Liver (tissue), 9 donors: ENCODE data around the gene NEFH. TPM values are rescaled to one million over a fixed set of nuclear protein-coding genes. Genes with fewer than 3 reads are reported as not detected.

Experiments
- DNase-seq: peaks from one replicate; pipeline ENCODE4 v3.0.0-alpha.2; 2017; ENCODE audit warnings: low spot score
- H3K27ac ChIP-seq, 2 donors: one replicate each; pipeline ENCODE4 v1.7.0; 2013; ENCODE audit warnings: inconsistent platforms in 2 of 2, low read length in 2 of 2, control low read depth in 1 of 2, low read depth in 1 of 2, mild to moderate bottlenecking in 1 of 2
- H3K27me3 ChIP-seq, 4 donors: one replicate each; pipeline versions ENCODE4 v1.6.1 to v1.7.0; 2013; ENCODE audit warnings: low read length in 3 of 4, inconsistent platforms in 1 of 4, mild to moderate bottlenecking in 1 of 4, moderate library complexity in 1 of 4; ENCODE audit not compliant: control insufficient read depth in 4 of 4, insufficient read depth in 4 of 4
- H3K36me3 ChIP-seq, 4 donors: one replicate each; pipeline versions ENCODE4 v1.6.1 to v1.7.0; 2013; ENCODE audit warnings: low read length in 3 of 4, mild to moderate bottlenecking in 3 of 4, low read depth in 1 of 4, moderate library complexity in 1 of 4; ENCODE audit not compliant: control insufficient read depth in 4 of 4, insufficient read depth in 3 of 4
- H3K4me1 ChIP-seq, 4 donors: one replicate each; pipeline versions ENCODE4 v1.6.1 to v1.7.0; 2013; ENCODE audit warnings: low read length in 3 of 4, mild to moderate bottlenecking in 3 of 4, moderate library complexity in 1 of 4; ENCODE audit not compliant: control insufficient read depth in 4 of 4, insufficient read depth in 4 of 4
- H3K4me3 ChIP-seq, 3 donors: one replicate each; pipeline versions ENCODE4 v1.6.1 to v1.7.0; 2013; ENCODE audit warnings: low read length in 3 of 3, control low read depth in 1 of 3, low read depth in 1 of 3, mild to moderate bottlenecking in 1 of 3
- H3K9ac ChIP-seq, 2 donors: one replicate each; pipeline ENCODE4 v1.7.0; 2013; ENCODE audit warnings: low read length in 2 of 2, mild to moderate bottlenecking in 2 of 2, moderate library complexity in 2 of 2, control low read depth in 1 of 2, low read depth in 1 of 2
- H3K9me3 ChIP-seq, 4 donors: one replicate each; pipeline versions ENCODE4 v1.6.1 to v1.7.0; 2013; ENCODE audit warnings: low read length in 3 of 4; ENCODE audit not compliant: control insufficient read depth in 4 of 4
- EGR1 ChIP-seq, 2 donors: IDR thresholded peaks; 2 replicates each; pipeline ENCODE4 v1.6.1; 2016 to 2018; ENCODE audit warnings: antibody characterized with exemption in 2 of 2, low read depth in 2 of 2
- GABPA ChIP-seq, 2 donors: IDR thresholded peaks in 1 of 2; conservative IDR thresholded peaks in 1 of 2; 2 replicates each; pipeline ENCODE4 v1.6.1; 2016; ENCODE audit warnings: antibody characterized with exemption in 2 of 2, mild to moderate bottlenecking in 1 of 2, moderate library complexity in 1 of 2
- HNF4A ChIP-seq, 2 donors: conservative IDR thresholded peaks; 2 replicates each; pipeline ENCODE4 v1.6.1; 2016; ENCODE audit warnings: antibody characterized with exemption in 2 of 2, mild to moderate bottlenecking in 2 of 2
- JUND ChIP-seq, 2 donors: IDR thresholded peaks; 2 replicates each; pipeline ENCODE4 v1.6.1; 2016; ENCODE audit warnings: antibody characterized with exemption in 2 of 2
- RAD21 ChIP-seq, 2 donors: IDR thresholded peaks; 2 replicates each; pipeline ENCODE4 v1.6.1; 2016; ENCODE audit warnings: antibody characterized with exemption in 2 of 2, mild to moderate bottlenecking in 2 of 2
- RXRA ChIP-seq, 2 donors: IDR thresholded peaks; 2 replicates each; pipeline ENCODE4 v1.6.1; 2017 to 2018; ENCODE audit warnings: antibody characterized with exemption in 2 of 2, mild to moderate bottlenecking in 1 of 2
- SP1 ChIP-seq: IDR thresholded peaks from 2 replicates; pipeline ENCODE4 v1.6.1; 2018; ENCODE audit warnings: antibody characterized with exemption, mild to moderate bottlenecking
- WGBS: extraction: QIAGEN DNeasy Blood & Tissue Kit; methylation state at CpG from one replicate; pipeline ENCODE4 v1.1.7; 2013; 5-methylcytosine and 5-hydroxymethylcytosine counted together
- polyA plus RNA-seq, 2 donors: library from polyadenylated mRNA; stranded (reverse) in 1 of 2; unstranded in 1 of 2; fragments of 200-250 nt in 1 of 2; fragments of >200 nt in 1 of 2; fragmentation: Nextera tagmentation in 1 of 2; extraction: Ambion mirVana in 1 of 2; gene quantifications; one replicate each; pipeline versions ENCODE4 v1.2.1 to v1.2.3, GENCODE V29; 2013 to 2015
- total RNA-seq, 2 donors: library from RNA; depleted of rRNA; stranded (reverse); fragments of >200 nt; gene quantifications; one replicate each; pipeline ENCODE4 v1.2.3, GENCODE V29; 2014
- TF ChIP-seq, protein P1 (sequence below): fragments of 150-350 bp; IDR thresholded peaks from 2 replicates; pipeline ENCODE4 v1.5.1; 2017; ENCODE audit warnings: improper control_type of control experiment, low read depth, low read length; ENCODE audit not compliant: missing input control
- TF ChIP-seq, protein P2 (sequence below): IDR thresholded peaks from 2 replicates; pipeline ENCODE4 v1.6.1; 2016; ENCODE audit warnings: antibody characterized with exemption, mild to moderate bottlenecking
- TF ChIP-seq, protein P3 (sequence below): IDR thresholded peaks from 2 replicates; pipeline ENCODE4 v1.6.1; 2016; ENCODE audit warnings: antibody characterized with exemption
- donor health status: healthy.
- donor health status: healthy.
- donor health status: healthy.
- donor health status: healthy.
- donor health status: healthy.

NEFH gene
- total and polyA plus RNA-seq, 4 donors, result 0.04 to 1.6 (median 0.21) TPM

DNA sequence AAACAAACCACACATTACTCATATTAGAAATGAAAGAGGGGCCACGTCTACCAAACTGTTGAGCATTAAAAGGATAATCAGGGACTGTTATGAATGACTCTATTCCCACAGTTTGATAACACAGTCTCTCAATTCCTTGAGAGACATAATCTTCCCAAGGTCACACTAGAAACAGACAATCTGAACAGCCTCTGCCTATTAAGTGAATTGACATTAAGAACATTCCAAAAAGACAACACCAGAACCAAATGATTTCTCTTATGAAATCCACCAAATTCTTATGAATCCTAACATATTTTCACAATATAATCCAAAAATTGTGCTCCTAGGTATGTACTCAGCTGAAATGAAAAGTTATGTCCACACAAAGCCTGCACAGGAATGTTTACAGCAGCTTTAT, 37.0 kb upstream of the NEFH start:
- no peak for DNase-seq
- H3K9ac ChIP-seq, result no peak overlapping the region
- no peak overlapping the region for H3K4me3 ChIP-seq
- WGBS, result 63% methylated on average over 1 of the region's 1 CpG
- no peaks in the 10 kb centered on the region for H3K27me3 ChIP-seq
- TF ChIP-seq, protein P1, sequence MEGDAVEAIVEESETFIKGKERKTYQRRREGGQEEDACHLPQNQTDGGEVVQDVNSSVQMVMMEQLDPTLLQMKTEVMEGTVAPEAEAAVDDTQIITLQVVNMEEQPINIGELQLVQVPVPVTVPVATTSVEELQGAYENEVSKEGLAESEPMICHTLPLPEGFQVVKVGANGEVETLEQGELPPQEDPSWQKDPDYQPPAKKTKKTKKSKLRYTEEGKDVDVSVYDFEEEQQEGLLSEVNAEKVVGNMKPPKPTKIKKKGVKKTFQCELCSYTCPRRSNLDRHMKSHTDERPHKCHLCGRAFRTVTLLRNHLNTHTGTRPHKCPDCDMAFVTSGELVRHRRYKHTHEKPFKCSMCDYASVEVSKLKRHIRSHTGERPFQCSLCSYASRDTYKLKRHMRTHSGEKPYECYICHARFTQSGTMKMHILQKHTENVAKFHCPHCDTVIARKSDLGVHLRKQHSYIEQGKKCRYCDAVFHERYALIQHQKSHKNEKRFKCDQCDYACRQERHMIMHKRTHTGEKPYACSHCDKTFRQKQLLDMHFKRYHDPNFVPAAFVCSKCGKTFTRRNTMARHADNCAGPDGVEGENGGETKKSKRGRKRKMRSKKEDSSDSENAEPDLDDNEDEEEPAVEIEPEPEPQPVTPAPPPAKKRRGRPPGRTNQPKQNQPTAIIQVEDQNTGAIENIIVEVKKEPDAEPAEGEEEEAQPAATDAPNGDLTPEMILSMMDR, result no peak
- no peaks in the 10 kb centered on the region for H3K9me3 ChIP-seq
- no peaks in the 10 kb centered on the region for H3K4me1 ChIP-seq
- H3K36me3 ChIP-seq, result no peaks in the 10 kb centered on the region
- no peak overlapping the region for H3K27ac ChIP-seq

DNA sequence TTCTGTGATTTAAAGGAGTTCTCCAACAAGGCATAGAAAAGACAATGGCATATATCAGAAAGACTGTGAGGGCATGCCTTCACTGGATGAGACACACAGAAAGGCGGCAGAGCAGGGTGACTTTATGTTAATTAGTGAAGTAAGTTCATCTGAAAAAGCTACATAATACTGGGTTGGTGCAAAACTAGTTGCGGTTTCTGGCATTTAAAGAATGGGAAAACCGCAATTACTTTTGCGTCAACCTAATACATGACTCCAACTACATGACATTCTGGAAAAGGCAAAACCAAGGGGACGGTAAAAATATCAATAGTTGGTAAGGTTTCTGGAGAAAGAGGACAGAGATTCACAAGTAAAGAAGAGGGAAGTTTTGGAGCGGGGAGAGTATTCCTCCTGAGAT, 36.6 kb upstream of the NEFH start:
- no peaks in the 10 kb centered on the region for H3K27me3 ChIP-seq
- 83% methylated on average over 6 of the region's 6 CpGs for WGBS
- no peak overlapping the region for H3K9ac ChIP-seq
- no peaks in the 10 kb centered on the region for H3K9me3 ChIP-seq
- no peaks in the 10 kb centered on the region for H3K36me3 ChIP-seq
- no peaks in the 10 kb centered on the region for H3K4me1 ChIP-seq
- TF ChIP-seq GABPA (IDR thresholded peaks at IDR 0.05 in 1 of 2, conservative IDR thresholded peaks at IDR 0.05 in 1 of 2), result no peak
- no peak overlapping the region for H3K27ac ChIP-seq
- no peak overlapping the region for H3K4me3 ChIP-seq
- no peak for DNase-seq

DNA sequence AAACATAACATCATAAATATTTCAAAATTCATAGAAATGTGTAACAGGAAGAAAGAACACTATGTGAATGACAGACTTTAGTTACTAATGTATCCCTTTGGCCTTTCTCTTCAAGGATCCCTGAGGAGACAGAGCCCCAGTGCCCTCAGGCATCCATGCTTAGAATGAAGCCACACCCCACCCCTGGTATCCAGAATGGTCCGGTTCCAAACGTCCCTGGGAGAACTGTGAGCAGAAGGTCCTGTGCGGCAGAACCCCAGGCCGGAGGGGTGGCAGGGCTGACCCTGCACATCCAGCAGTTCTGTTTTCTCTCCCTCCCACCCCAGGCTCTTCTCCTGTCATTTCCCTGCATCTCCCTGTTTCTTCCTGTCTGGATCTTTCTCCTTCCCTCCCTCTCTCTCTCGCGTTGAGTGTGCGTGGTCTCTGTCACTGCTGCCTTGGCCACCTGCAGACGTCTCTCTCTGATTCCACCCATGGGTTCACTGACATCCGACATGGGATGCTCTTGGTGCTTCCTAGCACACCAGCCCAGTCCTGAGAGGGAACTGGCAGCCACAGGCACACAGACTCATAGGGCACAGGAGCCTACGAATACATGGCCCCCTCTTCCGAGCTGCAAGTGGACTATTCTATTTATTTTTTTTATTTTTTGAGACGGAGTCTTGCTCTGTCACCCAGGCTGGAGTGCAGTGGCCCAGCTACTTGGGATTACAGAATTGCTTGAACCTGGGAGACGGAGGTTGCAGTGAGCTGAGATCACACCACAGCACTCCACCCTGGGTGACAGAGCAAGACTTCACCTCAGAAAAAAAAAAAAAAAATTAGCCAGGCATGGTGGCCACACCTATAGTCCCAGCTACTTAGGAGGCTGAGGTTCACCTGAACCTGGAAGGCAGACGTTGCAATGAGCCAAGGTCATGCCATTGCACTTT, 35.9 kb upstream of the NEFH start:
- 54% methylated on average over 14 of the region's 14 CpGs for WGBS
- TF ChIP-seq, protein P2, sequence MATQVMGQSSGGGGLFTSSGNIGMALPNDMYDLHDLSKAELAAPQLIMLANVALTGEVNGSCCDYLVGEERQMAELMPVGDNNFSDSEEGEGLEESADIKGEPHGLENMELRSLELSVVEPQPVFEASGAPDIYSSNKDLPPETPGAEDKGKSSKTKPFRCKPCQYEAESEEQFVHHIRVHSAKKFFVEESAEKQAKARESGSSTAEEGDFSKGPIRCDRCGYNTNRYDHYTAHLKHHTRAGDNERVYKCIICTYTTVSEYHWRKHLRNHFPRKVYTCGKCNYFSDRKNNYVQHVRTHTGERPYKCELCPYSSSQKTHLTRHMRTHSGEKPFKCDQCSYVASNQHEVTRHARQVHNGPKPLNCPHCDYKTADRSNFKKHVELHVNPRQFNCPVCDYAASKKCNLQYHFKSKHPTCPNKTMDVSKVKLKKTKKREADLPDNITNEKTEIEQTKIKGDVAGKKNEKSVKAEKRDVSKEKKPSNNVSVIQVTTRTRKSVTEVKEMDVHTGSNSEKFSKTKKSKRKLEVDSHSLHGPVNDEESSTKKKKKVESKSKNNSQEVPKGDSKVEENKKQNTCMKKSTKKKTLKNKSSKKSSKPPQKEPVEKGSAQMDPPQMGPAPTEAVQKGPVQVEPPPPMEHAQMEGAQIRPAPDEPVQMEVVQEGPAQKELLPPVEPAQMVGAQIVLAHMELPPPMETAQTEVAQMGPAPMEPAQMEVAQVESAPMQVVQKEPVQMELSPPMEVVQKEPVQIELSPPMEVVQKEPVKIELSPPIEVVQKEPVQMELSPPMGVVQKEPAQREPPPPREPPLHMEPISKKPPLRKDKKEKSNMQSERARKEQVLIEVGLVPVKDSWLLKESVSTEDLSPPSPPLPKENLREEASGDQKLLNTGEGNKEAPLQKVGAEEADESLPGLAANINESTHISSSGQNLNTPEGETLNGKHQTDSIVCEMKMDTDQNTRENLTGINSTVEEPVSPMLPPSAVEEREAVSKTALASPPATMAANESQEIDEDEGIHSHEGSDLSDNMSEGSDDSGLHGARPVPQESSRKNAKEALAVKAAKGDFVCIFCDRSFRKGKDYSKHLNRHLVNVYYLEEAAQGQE, result no peak
- TF ChIP-seq JUND (IDR thresholded peaks at IDR 0.05) (no peak), GABPA (IDR thresholded peaks at IDR 0.05 in 1 of 2, conservative IDR thresholded peaks at IDR 0.05 in 1 of 2) (no peak)
- DNase-seq, result no peak
- H3K9ac ChIP-seq, result no peak overlapping the region
- H3K27ac ChIP-seq, result no peak overlapping the region
- H3K9me3 ChIP-seq, result no peaks in the 10 kb centered on the region
- no peaks in the 10 kb centered on the region for H3K27me3 ChIP-seq
- no peak overlapping the region for H3K4me3 ChIP-seq
- H3K36me3 ChIP-seq, result no peaks in the 10 kb centered on the region
- no peaks in the 10 kb centered on the region for H3K4me1 ChIP-seq

DNA sequence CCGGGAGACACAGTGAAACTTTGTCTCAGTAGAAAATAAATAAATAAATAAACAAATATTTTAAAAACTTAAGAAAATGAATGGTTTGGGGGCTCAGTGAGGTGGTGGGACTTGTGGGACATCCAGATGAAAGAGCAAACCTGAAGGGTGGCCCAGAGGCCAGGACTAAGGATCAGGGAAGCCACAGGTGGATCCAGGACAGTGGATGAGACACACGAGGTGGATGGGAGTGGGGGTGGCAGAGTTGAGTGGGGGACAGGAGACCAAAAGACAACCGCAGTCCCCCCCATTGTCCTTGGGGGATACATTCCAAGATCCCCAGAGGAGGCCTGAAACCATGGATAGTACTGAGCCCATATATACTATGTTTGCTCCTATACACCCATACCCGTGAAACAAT, 34.5 kb upstream of the NEFH start:
- Histone ChIP-seq H3K27ac (no peak overlapping the region), H3K9me3 (no peaks in the 10 kb centered on the region), H3K36me3 (no peaks in the 10 kb centered on the region), H3K4me1 (no peaks in the 10 kb centered on the region), H3K27me3 (no peaks in the 10 kb centered on the region), H3K4me3 (no peak overlapping the region), H3K9ac (no peak overlapping the region)
- no peak for DNase-seq
- 81% methylated on average over 4 of the region's 4 CpGs for WGBS
- TF ChIP-seq, protein P3, sequence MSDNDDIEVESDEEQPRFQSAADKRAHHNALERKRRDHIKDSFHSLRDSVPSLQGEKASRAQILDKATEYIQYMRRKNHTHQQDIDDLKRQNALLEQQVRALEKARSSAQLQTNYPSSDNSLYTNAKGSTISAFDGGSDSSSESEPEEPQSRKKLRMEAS, result no peak
- no peak for TF ChIP-seq RXRA (IDR thresholded peaks at IDR 0.05)
- no peak for TF ChIP-seq JUND (IDR thresholded peaks at IDR 0.05)
- no peak for TF ChIP-seq HNF4A (conservative IDR thresholded peaks at IDR 0.05)
- no peak for TF ChIP-seq EGR1 (IDR thresholded peaks at IDR 0.05; ENCODE audit: low read depth in 2 of 2)
- TF ChIP-seq, protein P2, result no peak
- TF ChIP-seq RAD21 (IDR thresholded peaks at IDR 0.05), result no peak
- no peak for TF ChIP-seq SP1
